Peyer's patch (tissue), 4 donors: ENCODE results near the gene C1orf35. TPM values are rescaled to one million over a fixed set of nuclear protein-coding genes. Genes with fewer than 3 reads are reported as not detected.
A peak's percentile ranks its signal among the peaks of the same experiment; 100 is the strongest.

Experiments
- DNase-seq, 3 donors: peaks; one replicate each; pipeline ENCODE4 v3.0.0-alpha.2; 2017 to 2019
- H3K27ac ChIP-seq, 4 donors: fragments of 200-600 bp; sonication (generic); one replicate each; pipeline ENCODE4 v1.5.1; 2016 to 2019
- H3K27me3 ChIP-seq, 2 donors: fragments of 200-600 bp; sonication (generic); one replicate each; pipeline ENCODE4 v1.5.1; 2019
- H3K36me3 ChIP-seq, 3 donors: fragments of 200-600 bp; sonication (generic); one replicate each; pipeline ENCODE4 v1.5.1; 2016 to 2019
- H3K4me1 ChIP-seq, 4 donors: fragments of 200-600 bp; sonication (generic); one replicate each; pipeline ENCODE4 v1.5.1; 2016 to 2019
- H3K4me3 ChIP-seq, 4 donors: fragments of 200-600 bp; sonication (generic); 1 replicate in 3 of 4; 2 replicates in 1 of 4; pipeline ENCODE4 v1.5.1; 2016 to 2019; ENCODE audit warnings: mild to moderate bottlenecking in 1 of 4
- H3K9me3 ChIP-seq, 4 donors: fragments of 200-600 bp; sonication (generic); one replicate each; pipeline ENCODE4 v1.5.1; 2016 to 2019; ENCODE audit warnings: mild to moderate bottlenecking in 1 of 4
- POLR2A ChIP-seq, 2 donors: fragments of 450-650 bp; IDR thresholded peaks; one replicate each; pipeline ENCODE4 v1.5.1; 2017; ENCODE audit warnings: antibody characterized with exemption in 2 of 2, mild to moderate bottlenecking in 2 of 2, moderate library complexity in 2 of 2
- total RNA-seq, 4 donors: library from RNA; depleted of rRNA; stranded (reverse); fragments of >200 nt; gene quantifications; one replicate each; pipeline ENCODE4 v1.1.0, GENCODE V29; 2016
- TF ChIP-seq, protein P1 (sequence below), 6 experiments: fragments of 450-650 bp in 4 of 6; fragments of 200-600 bp in 2 of 6; sonication (generic) in 1 of 6; IDR thresholded peaks; one replicate each; pipeline ENCODE4 v1.5.1; 2017 to 2019; ENCODE audit warnings: antibody characterized with exemption in 6 of 6, mild to moderate bottlenecking in 3 of 6, moderate library complexity in 1 of 6

The C1orf35 gene
- total RNA-seq: 10 to 100 TPM in 3 of 4 donors, 1 to 10 TPM in 1; 6.0 to 19.8 (median 16.2) TPM

- peak; percentile 44 for TF ChIP-seq POLR2A (IDR thresholded peaks at IDR 0.05)
- TF ChIP-seq, protein P1, sequence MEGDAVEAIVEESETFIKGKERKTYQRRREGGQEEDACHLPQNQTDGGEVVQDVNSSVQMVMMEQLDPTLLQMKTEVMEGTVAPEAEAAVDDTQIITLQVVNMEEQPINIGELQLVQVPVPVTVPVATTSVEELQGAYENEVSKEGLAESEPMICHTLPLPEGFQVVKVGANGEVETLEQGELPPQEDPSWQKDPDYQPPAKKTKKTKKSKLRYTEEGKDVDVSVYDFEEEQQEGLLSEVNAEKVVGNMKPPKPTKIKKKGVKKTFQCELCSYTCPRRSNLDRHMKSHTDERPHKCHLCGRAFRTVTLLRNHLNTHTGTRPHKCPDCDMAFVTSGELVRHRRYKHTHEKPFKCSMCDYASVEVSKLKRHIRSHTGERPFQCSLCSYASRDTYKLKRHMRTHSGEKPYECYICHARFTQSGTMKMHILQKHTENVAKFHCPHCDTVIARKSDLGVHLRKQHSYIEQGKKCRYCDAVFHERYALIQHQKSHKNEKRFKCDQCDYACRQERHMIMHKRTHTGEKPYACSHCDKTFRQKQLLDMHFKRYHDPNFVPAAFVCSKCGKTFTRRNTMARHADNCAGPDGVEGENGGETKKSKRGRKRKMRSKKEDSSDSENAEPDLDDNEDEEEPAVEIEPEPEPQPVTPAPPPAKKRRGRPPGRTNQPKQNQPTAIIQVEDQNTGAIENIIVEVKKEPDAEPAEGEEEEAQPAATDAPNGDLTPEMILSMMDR (IDR thresholded peaks at IDR 0.05): peak in 1 of 6 experiments; percentile 7
- Histone ChIP-seq H3K36me3 (peaks cover 0 to 49% (median 0%) of the 10 kb centered on the region in 3 donors), H3K4me3 (peak within 1 kb of the TSS; percentile 79 to 92 (median 82)), H3K4me1 (peaks cover 4 to 27% (median 9%) of the 10 kb centered on the region in 4 donors), H3K9me3 (no peaks in the 10 kb centered on the region), H3K27ac (peak within 1 kb of the TSS; percentile 92 to 94 (median 92)), H3K27me3 (no peaks in the 10 kb centered on the region)
- peak; percentile 90 to 97 (median 94) for DNase-seq
Observed at GRCh38 chr1:228102791-228103620, at the start of gene C1orf35. TSS of gene C1orf35 (minus strand) at chr1:228103325. CDS start at chr1:228103227, 98 bp downstream.

DNA sequence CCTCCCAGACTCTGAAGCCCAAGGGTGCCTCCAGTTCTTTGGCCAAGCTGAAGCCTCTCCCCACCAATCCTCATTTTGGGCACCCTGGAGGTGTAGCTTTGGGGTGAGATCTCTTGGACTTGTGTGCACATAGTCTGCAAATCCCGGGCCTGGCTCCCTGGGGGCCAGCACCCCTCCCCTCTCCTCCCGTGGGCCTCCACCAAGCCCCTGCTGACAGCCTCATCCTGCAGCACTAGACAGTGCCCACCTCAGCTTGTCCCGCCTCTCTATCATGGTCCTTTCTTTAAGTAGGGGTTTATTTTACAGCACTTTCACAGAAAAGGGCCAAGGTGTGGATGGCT is 49.8 kb upstream of the C1orf35 start:
- Histone ChIP-seq H3K27me3 (no peaks in the 10 kb centered on the region), H3K36me3 (peaks cover 0 to 13% (median 0%) of the 10 kb centered on the region in 3 donors), H3K27ac (no peak overlapping the region), H3K4me3 (no peak overlapping the region), H3K4me1 (peaks cover 0 to 32% (median 0%) of the 10 kb centered on the region in 4 donors), H3K9me3 (no peaks in the 10 kb centered on the region)
- peak in 1 of 3 donors; percentile 38 for DNase-seq
- TF ChIP-seq, protein P1 (IDR thresholded peaks at IDR 0.05): no peak
- TF ChIP-seq POLR2A (IDR thresholded peaks at IDR 0.05): no peak

GRCh38 chr1:228152097-228152917 is 49.2 kb upstream of the C1orf35 start:
- Histone ChIP-seq H3K9me3 (no peaks in the 10 kb centered on the region), H3K27ac (peak overlapping the region in 1 of 4 donors; percentile 83), H3K4me1 (peaks cover 0 to 32% (median 0%) of the 10 kb centered on the region in 4 donors), H3K4me3 (no peak overlapping the region), H3K27me3 (no peaks in the 10 kb centered on the region), H3K36me3 (peaks cover 0 to 19% (median 0%) of the 10 kb centered on the region in 3 donors)
- TF ChIP-seq, protein P1 (IDR thresholded peaks at IDR 0.05): no peak
- no peak for TF ChIP-seq POLR2A (IDR thresholded peaks at IDR 0.05)
- peak in 1 of 3 donors; percentile 45 for DNase-seq

DNA sequence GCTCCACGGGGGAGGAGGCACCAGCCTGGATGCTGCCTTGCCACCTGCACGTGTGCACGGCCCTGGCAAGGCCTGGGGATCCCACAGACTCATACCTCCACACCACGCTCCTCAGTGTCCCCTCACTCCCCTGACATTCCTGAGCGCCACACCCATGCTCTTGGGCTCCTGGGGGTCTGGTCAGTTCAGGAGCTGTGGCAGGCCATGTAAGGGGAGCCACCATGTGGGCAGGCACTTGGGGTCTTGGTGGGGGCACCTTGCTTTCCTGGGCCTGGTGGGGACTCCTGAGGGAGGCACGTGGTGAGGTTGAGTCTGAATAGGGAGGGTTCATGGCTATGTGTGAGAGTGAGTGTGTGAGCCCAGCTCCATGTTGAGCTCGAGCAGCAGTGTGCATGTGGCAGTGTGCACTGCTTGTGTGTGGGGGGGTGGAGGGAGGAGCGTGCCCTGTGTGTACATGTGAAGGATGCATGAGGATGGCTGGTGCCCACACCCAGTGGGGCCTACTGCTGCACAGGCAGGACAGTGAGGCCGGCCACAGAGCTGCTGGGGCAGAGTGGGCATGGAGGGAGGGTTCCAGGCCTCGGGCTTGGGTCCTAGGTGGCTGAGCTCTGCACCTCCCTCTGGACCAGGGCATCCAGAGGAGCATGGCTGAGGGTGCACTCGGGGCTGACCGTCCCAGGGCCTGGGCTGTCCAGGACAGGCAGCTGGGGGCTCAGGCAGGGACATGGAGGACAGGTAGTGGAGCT is 48.2 kb upstream of the C1orf35 start:
- peaks cover 0 to 28% (median 0%) of the 10 kb centered on the region in 3 donors for H3K36me3 ChIP-seq
- H3K27ac ChIP-seq: peak overlapping the region; percentile 47 to 83 (median 76)
- TF ChIP-seq POLR2A (IDR thresholded peaks at IDR 0.05): no peak
- TF ChIP-seq, protein P1 (IDR thresholded peaks at IDR 0.05): no peak
- H3K9me3 ChIP-seq: no peaks in the 10 kb centered on the region
- peak in 1 of 3 donors; percentile 46 for DNase-seq
- peaks cover 0 to 32% (median 0%) of the 10 kb centered on the region in 4 donors for H3K4me1 ChIP-seq
- H3K27me3 ChIP-seq: no peaks in the 10 kb centered on the region
- H3K4me3 ChIP-seq: peak overlapping the region in 1 of 4 donors; percentile 35
